DOHH2 (cell line): ENCODE data around the gene CLASP1.

ENCODE experiments used
- CTCF ChIP-seq: fragments of 200-600 bp; sonication (generic); IDR thresholded peaks from one replicate; pipeline ENCODE4 v1.5.1; 2014; ENCODE audit warnings: antibody characterized with exemption, mild to moderate bottlenecking, low read depth, low read length; ENCODE audit not compliant: poor library complexity, severe bottlenecking
- EZH2phosphoT487 ChIP-seq: fragments of 200-600 bp; sonication (generic); IDR thresholded peaks from 2 replicates; pipeline ENCODE4 v1.6.1; 2017; ENCODE audit warnings: borderline replicate concordance, mild to moderate bottlenecking, antibody characterized with exemption, low read length, moderate library complexity, mixed read lengths

GRCh38 chr2:121598087-121598486, 51.2 kb downstream of the CLASP1 start:
- no peak for TF ChIP-seq CTCF
- TF ChIP-seq EZH2phosphoT487 = no peak
